GM19455 (cell line): ENCODE measurements around the gene NHERF1.

Experiments used
- ATAC-seq: cut with Tn5 transposase; IDR thresholded peaks from one replicate; pipeline ENCODE4 v1.9.1; 2021; ENCODE audit not compliant: unreplicated experiment

NHERF1 gene

GRCh38 chr17:74732042-74732867, 16.2 kb upstream of the NHERF1 start:
- no peak for ATAC-seq

- ATAC-seq: no peak
Observed at GRCh38 chr17:74733365-74734122, 14.9 kb upstream of the NHERF1 start.

GRCh38 chr17:74734256-74734655, 14.2 kb upstream of the NHERF1 start:
- no peak for ATAC-seq

GRCh38 chr17:74736513-74737298, 11.7 kb upstream of the NHERF1 start, which contains the start of gene RAB37:
Gene RAB37, plus strand, starts transcription at chr17:74737256. Its CDS starts 17 bp downstream, at chr17:74737273.
- no peak for ATAC-seq

GRCh38 chr17:74737299-74738050, 11.0 kb upstream of the NHERF1 start:
- ATAC-seq: no peak

GRCh38 chr17:74738051-74738996, 10.1 kb upstream of the NHERF1 start:
- ATAC-seq: no peak

GRCh38 chr17:74739227-74739831, 9.1 kb upstream of the NHERF1 start:
- ATAC-seq: no peak

GRCh38 chr17:74740173-74740572, 8.3 kb upstream of the NHERF1 start:
- no peak for ATAC-seq

GRCh38 chr17:74740641-74741387, 7.6 kb upstream of the NHERF1 start:
- ATAC-seq: no peak

- ATAC-seq: no peak
Observed at GRCh38 chr17:74742153-74742515, 6.3 kb upstream of the NHERF1 start.

- no peak for ATAC-seq
Observed at GRCh38 chr17:74742978-74743545, 5.4 kb upstream of the NHERF1 start.

GRCh38 chr17:74743755-74744154, 4.7 kb upstream of the NHERF1 start:
- ATAC-seq: no peak

- no peak for ATAC-seq
Observed at GRCh38 chr17:74744349-74744713, 4.1 kb upstream of the NHERF1 start.

GRCh38 chr17:74744714-74745547, 3.5 kb upstream of the NHERF1 start:
- no peak for ATAC-seq

- no peak for ATAC-seq
Observed at GRCh38 chr17:74745548-74746177, 2.8 kb upstream of the NHERF1 start.

GRCh38 chr17:74746376-74746775, 2.1 kb upstream of the NHERF1 start:
- no peak for ATAC-seq

GRCh38 chr17:74746922-74747321, 1.5 kb upstream of the NHERF1 start:
- no peak for ATAC-seq
